ENCODE data around the gene AKAP9.
"Not testable (repeated sequence)": the region's sequence is repeated elsewhere in the genome, so short reads cannot be mapped to it uniquely, and the experiment has no call there.

The AKAP9 gene

GRCh38 chr7:92072708-92073107 is 132.0 kb downstream of the AKAP9 start:
- DNase-seq, result no peak

- DNase-seq, result no peak
These were observed 134.9 kb downstream of the AKAP9 start for GRCh38 chr7:92075455-92076158.

- no peak for DNase-seq
These were observed 135.8 kb downstream of the AKAP9 start for GRCh38 chr7:92076509-92076908.

- not testable (repeated sequence) for DNase-seq
These were observed 143.3 kb downstream of the AKAP9 start for GRCh38 chr7:92083922-92084321.

GRCh38 chr7:92088266-92088665 is 147.6 kb downstream of the AKAP9 start:
- no peak for DNase-seq

- DNase-seq, result no peak
These were observed 151.5 kb downstream of the AKAP9 start for GRCh38 chr7:92092210-92092609.

GRCh38 chr7:92095380-92095779 is 154.7 kb downstream of the AKAP9 start:
- no peak for DNase-seq

GRCh38 chr7:92100534-92100933 is 159.9 kb downstream of the AKAP9 start:
- no peak for DNase-seq

- not testable (repeated sequence) for DNase-seq
These were observed 162.2 kb downstream of the AKAP9 start for GRCh38 chr7:92102862-92103261.

- no peak for DNase-seq
These were observed 168.2 kb downstream of the AKAP9 start for GRCh38 chr7:92108821-92109220.

- no peak for DNase-seq
These were observed 170.2 kb downstream of the AKAP9 start for GRCh38 chr7:92110857-92111256.

- peak; percentile 71 for DNase-seq
These were observed 175.2 kb downstream of the AKAP9 start for GRCh38 chr7:92115821-92116220.

GRCh38 chr7:92116949-92117348 is 176.3 kb downstream of the AKAP9 start:
- DNase-seq, result no peak

- no peak for DNase-seq
These were observed 178.6 kb downstream of the AKAP9 start for GRCh38 chr7:92119213-92119759.

GRCh38 chr7:92121681-92122080 is 181.0 kb downstream of the AKAP9 start:
- DNase-seq, result no peak

- no peak for DNase-seq
These were observed 190.4 kb downstream of the AKAP9 start for GRCh38 chr7:92131093-92131492.

- no peak for DNase-seq
These were observed 191.2 kb downstream of the AKAP9 start for GRCh38 chr7:92131764-92132330.

- DNase-seq, result no peak
These were observed 192.6 kb downstream of the AKAP9 start for GRCh38 chr7:92133133-92133736.

- peak; percentile 68 for DNase-seq
These were observed 193.1 kb downstream of the AKAP9 start for GRCh38 chr7:92133737-92134270.

GRCh38 chr7:92134271-92135051 is 193.8 kb downstream of the AKAP9 start, which contains the start of gene CYP51A1:
Gene CYP51A1 (minus strand): TSS chr7:92134477. CDS start chr7:92134364, 113 bp downstream.
- DNase-seq, result peak; percentile 90

GRCh38 chr7:92135052-92135889 is 194.6 kb downstream of the AKAP9 start:
- peak; percentile 62 for DNase-seq

GRCh38 chr7:92137557-92137956 is 196.9 kb downstream of the AKAP9 start:
- DNase-seq, result no peak
